ENCODE results near the gene COX7A1.
"Not testable (repeated sequence)": the region's sequence is repeated elsewhere in the genome, so short reads cannot be mapped to it uniquely, and the experiment has no call there.

COX7A1 gene

DNA sequence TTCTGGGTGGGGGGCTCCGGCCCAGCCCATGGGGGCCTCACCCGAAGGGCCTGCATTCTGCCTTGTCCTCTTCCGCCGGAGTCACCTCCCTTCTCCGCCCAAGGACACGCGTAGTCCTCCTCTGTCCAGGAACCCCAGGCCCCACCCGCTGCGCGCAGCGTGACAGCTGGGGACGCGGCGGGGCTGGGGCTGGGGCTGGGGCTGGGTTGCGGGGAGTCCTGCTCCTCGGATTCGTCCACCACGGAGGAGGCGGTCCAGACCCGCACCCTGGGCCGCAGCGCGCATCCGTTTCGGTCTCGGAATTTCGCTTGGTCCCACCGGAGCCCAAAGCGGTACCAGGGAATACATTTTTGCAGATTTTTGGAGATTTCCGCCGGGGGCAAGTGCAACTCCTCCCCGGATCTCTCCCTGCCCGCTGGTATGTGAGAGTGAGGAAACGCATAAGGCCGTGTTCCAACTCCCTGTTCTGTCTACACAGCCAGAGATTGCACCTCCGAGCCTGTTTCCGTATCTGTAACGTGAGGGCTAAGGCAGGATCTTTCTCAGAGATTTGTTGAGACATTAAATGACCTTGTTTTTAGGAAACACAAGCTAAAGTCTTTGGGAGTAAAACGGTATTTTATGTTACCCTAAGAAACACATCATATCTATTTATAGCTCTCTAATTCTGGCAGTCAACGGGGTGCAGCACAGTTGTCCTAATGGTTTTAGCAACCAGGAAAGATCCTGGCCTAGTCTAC is at the start of gene COX7A1:
COX7A1 (minus strand) TSS at position 96 of the 740 bp plus-strand sequence; CDS start at position 56, 40 bp downstream.
- H3K27ac ChIP-seq, result peak within 1 kb of the TSS; percentile 98
- H3K9ac ChIP-seq, result peak within 1 kb of the TSS; percentile 95
- peak within 1 kb of the TSS; percentile 77 for H3K4me3 ChIP-seq (ENCODE audit: low read depth, low read length)
- H3K4me1 ChIP-seq, result no peaks in the 10 kb centered on the region
- peak within 1 kb of the TSS; percentile 71 for H3K4me2 ChIP-seq (ENCODE audit: low read length)
- H3K9me3 ChIP-seq (ENCODE audit: control insufficient read depth, low read length), result no peaks in the 10 kb centered on the region
- no peaks in the 10 kb centered on the region for H3K36me3 ChIP-seq (ENCODE audit: control insufficient read depth, insufficient read depth, low read length)
- no peaks in the 10 kb centered on the region for H3K27me3 ChIP-seq (ENCODE audit: control insufficient read depth, insufficient read depth, low read length)
- peak within 1 kb of the TSS; percentile 92 for H2AFZ ChIP-seq
- TF ChIP-seq, protein P1, sequence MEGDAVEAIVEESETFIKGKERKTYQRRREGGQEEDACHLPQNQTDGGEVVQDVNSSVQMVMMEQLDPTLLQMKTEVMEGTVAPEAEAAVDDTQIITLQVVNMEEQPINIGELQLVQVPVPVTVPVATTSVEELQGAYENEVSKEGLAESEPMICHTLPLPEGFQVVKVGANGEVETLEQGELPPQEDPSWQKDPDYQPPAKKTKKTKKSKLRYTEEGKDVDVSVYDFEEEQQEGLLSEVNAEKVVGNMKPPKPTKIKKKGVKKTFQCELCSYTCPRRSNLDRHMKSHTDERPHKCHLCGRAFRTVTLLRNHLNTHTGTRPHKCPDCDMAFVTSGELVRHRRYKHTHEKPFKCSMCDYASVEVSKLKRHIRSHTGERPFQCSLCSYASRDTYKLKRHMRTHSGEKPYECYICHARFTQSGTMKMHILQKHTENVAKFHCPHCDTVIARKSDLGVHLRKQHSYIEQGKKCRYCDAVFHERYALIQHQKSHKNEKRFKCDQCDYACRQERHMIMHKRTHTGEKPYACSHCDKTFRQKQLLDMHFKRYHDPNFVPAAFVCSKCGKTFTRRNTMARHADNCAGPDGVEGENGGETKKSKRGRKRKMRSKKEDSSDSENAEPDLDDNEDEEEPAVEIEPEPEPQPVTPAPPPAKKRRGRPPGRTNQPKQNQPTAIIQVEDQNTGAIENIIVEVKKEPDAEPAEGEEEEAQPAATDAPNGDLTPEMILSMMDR (IDR thresholded peaks at IDR 0.05), result no peak
- H3K79me2 ChIP-seq, result peaks cover 4% of the 10 kb centered on the region

GRCh38 chr19:36201684-36202083 is 49.4 kb upstream of the COX7A1 start:
- no peak overlapping the region for H3K4me3 ChIP-seq (ENCODE audit: low read depth, low read length)
- H3K9ac ChIP-seq, result no peak overlapping the region
- TF ChIP-seq, protein P1 (IDR thresholded peaks at IDR 0.05), result no peak
- no peaks in the 10 kb centered on the region for H3K9me3 ChIP-seq (ENCODE audit: control insufficient read depth, low read length)
- H3K79me2 ChIP-seq, result peaks cover 6% of the 10 kb centered on the region
- no peaks in the 10 kb centered on the region for H3K36me3 ChIP-seq (ENCODE audit: control insufficient read depth, insufficient read depth, low read length)
- no peak overlapping the region for H2AFZ ChIP-seq
- no peak overlapping the region for H3K4me2 ChIP-seq (ENCODE audit: low read length)
- no peaks in the 10 kb centered on the region for H3K27me3 ChIP-seq (ENCODE audit: control insufficient read depth, insufficient read depth, low read length)
- no peak overlapping the region for H3K27ac ChIP-seq
- no peaks in the 10 kb centered on the region for H3K4me1 ChIP-seq

DNA sequence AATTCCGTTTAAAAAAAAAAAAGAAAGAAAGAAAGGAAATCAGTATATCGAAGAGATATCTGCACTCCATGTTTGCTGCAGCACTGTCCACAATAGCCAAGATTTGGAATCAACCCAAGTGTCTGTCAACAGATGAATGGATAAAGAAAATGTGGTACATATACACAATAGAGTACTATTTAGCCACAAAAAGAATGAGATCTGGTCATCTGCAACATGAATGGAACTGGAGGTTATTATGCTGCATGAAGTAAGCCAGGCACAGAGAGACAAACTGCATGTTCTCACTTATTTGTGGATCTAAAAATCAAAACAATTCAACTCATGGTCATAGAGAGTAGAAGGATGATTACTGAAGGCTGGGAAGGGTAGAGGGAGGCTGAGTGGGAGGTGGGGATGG is 45.9 kb upstream of the COX7A1 start:
- H2AFZ ChIP-seq, result no peak overlapping the region
- TF ChIP-seq, protein P1 (IDR thresholded peaks at IDR 0.05), result no peak
- H3K27ac ChIP-seq, result no peak overlapping the region
- H3K4me2 ChIP-seq (ENCODE audit: low read length), result no peak overlapping the region
- no peak overlapping the region for H3K4me3 ChIP-seq (ENCODE audit: low read depth, low read length)
- no peaks in the 10 kb centered on the region for H3K79me2 ChIP-seq
- no peaks in the 10 kb centered on the region for H3K27me3 ChIP-seq (ENCODE audit: control insufficient read depth, insufficient read depth, low read length)
- no peaks in the 10 kb centered on the region for H3K36me3 ChIP-seq (ENCODE audit: control insufficient read depth, insufficient read depth, low read length)
- H3K4me1 ChIP-seq, result no peaks in the 10 kb centered on the region
- no peaks in the 10 kb centered on the region for H3K9me3 ChIP-seq (ENCODE audit: control insufficient read depth, low read length)
- no peak overlapping the region for H3K9ac ChIP-seq

DNA sequence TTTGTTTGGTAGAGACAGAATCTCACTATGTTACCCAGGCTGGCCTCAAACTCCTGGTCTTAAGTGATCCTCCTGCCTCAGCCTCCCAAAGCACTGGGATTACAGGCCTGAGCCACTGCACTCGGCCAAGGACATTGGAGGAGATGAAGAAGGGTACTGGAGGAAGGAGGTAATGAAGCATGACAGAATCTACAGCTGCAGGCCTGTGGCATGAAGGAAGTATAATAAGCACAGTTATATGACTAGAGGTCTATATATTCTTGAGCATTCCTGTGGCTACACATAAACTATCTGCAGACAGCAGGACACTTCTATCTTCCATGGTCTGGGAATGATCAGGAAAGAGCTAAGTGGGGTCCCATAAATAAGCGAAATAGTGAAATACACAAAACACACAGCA is 44.0 kb upstream of the COX7A1 start:
- H3K36me3 ChIP-seq (ENCODE audit: control insufficient read depth, insufficient read depth, low read length), result no peaks in the 10 kb centered on the region
- no peak overlapping the region for H3K4me3 ChIP-seq (ENCODE audit: low read depth, low read length)
- no peak overlapping the region for H3K27ac ChIP-seq

GRCh38 chr19:36186722-36187121 is 34.5 kb upstream of the COX7A1 start:
- H3K9ac ChIP-seq; H3K27me3 ChIP-seq (ENCODE audit: control insufficient read depth, insufficient read depth, low read length); H3K27ac ChIP-seq; H3K79me2 ChIP-seq; H3K4me2 ChIP-seq (ENCODE audit: low read length); H3K36me3 ChIP-seq (ENCODE audit: control insufficient read depth, insufficient read depth, low read length); H3K4me1 ChIP-seq; H2AFZ ChIP-seq; H3K4me3 ChIP-seq (ENCODE audit: low read depth, low read length); H3K9me3 ChIP-seq (ENCODE audit: control insufficient read depth, low read length): not testable (repeated sequence)

More for the DNA sequence above, 44.0 kb upstream of the COX7A1 start:
- TF ChIP-seq, protein P1 (IDR thresholded peaks at IDR 0.05), result no peak
- H3K9me3 ChIP-seq (ENCODE audit: control insufficient read depth, low read length), result no peaks in the 10 kb centered on the region
- H2AFZ ChIP-seq, result no peak overlapping the region
- no peaks in the 10 kb centered on the region for H3K4me1 ChIP-seq
- H3K4me2 ChIP-seq (ENCODE audit: low read length), result no peak overlapping the region
- no peak overlapping the region for H3K9ac ChIP-seq
- no peaks in the 10 kb centered on the region for H3K27me3 ChIP-seq (ENCODE audit: control insufficient read depth, insufficient read depth, low read length)
- H3K79me2 ChIP-seq, result no peaks in the 10 kb centered on the region

Measured in parathyroid adenoma (tissue), 2 donors.